PC-9 (cell line): ENCODE data around the gene ZNF808. TPM values are rescaled to one million over a fixed set of nuclear protein-coding genes. Genes with fewer than 3 reads are reported as not detected.
"Not testable (repeated sequence)": the region's sequence is repeated elsewhere in the genome, so short reads cannot be mapped to it uniquely, and the experiment has no call there.

Experiments
- BruUV-seq: library from RNA; stranded (reverse); fragments of 400-500 nt; replicated peaks from 2 replicates; lab custom pipeline; 2021; lab: Mats Ljungman, UMichigan
- CTCF ChIA-PET: fragments of 300-600 bp; sonication (Branson Sonifier 250); formaldehyde crosslinking; loops from one replicate; lab custom pipeline; 2022; ENCODE audit warnings: antibody characterized with exemption; lab: Charles Lee
- POLR2A ChIA-PET: fragments of 300-600 bp; sonication (Branson Sonifier 250); formaldehyde crosslinking; loops from one replicate; lab custom pipeline; 2022; ENCODE audit warnings: antibody characterized with exemption; ENCODE audit not compliant: unreplicated experiment; lab: Charles Lee
- DNase-seq, 2 experiments: peaks; one replicate each; pipeline versions ENCODE4 v3.0.0 to v3.0.0-alpha.2; 2015 to 2022; ENCODE audit warnings: mixed read lengths in 1 of 2
- H2AFZ ChIP-seq: fragments of 200-600 bp; sonication (generic); 2 replicates; pipeline ENCODE4 v1.8.1; 2017; ENCODE audit warnings: antibody characterized with exemption
- H3F3A ChIP-seq: fragments of 200-600 bp; sonication (generic); 2 replicates; pipeline ENCODE4 v1.8.1; 2017; ENCODE audit warnings: antibody characterized with exemption, mild to moderate bottlenecking, low read depth; ENCODE audit not compliant: insufficient read depth
- H3K27ac ChIP-seq: fragments of 200-600 bp; sonication (generic); 2 replicates; pipeline ENCODE4 v1.6.1; 2016; ENCODE audit warnings: mixed run types
- H3K27me3 ChIP-seq: fragments of 200-600 bp; sonication (generic); 2 replicates; pipeline ENCODE4 v1.6.1; 2016; ENCODE audit warnings: low read depth, mixed run types; ENCODE audit not compliant: insufficient read depth
- H3K36me3 ChIP-seq: fragments of 200-600 bp; sonication (generic); 2 replicates; pipeline ENCODE4 v1.6.1; 2016; ENCODE audit warnings: low read depth, mixed run types
- H3K4me1 ChIP-seq: fragments of 200-600 bp; sonication (generic); replicated peaks from 2 replicates; pipeline ENCODE4 v1.6.1; 2016; ENCODE audit warnings: mixed run types; ENCODE audit not compliant: insufficient read depth
- H3K4me2 ChIP-seq: fragments of 200-600 bp; sonication (generic); 2 replicates; pipeline ENCODE4 v1.6.1; 2017; ENCODE audit warnings: mixed run types
- H3K4me3 ChIP-seq: fragments of 200-600 bp; sonication (generic); 2 replicates; pipeline ENCODE4 v1.6.1; 2016; ENCODE audit warnings: mixed run types
- H3K79me2 ChIP-seq: fragments of 200-600 bp; sonication (generic); 2 replicates; pipeline ENCODE4 v1.6.1; 2017; ENCODE audit warnings: low read depth, mixed run types
- H3K9me2 ChIP-seq: fragments of 200-600 bp; sonication (generic); 2 replicates; pipeline ENCODE4 v1.8.1; 2017; ENCODE audit warnings: mild to moderate bottlenecking; ENCODE audit not compliant: insufficient read depth
- H3K9me3 ChIP-seq: fragments of 200-600 bp; sonication (generic); 2 replicates; pipeline ENCODE4 v1.8.1; 2016; ENCODE audit warnings: low read depth; ENCODE audit not compliant: insufficient read depth
- H4K20me1 ChIP-seq: fragments of 200-600 bp; sonication (generic); 2 replicates; pipeline ENCODE4 v1.8.1; 2017; ENCODE audit not compliant: insufficient read depth
- CTCF ChIP-seq: fragments of 200-600 bp; sonication (generic); conservative IDR thresholded peaks from 2 replicates; pipeline ENCODE4 v1.6.1; 2017; ENCODE audit warnings: mixed run types, antibody characterized with exemption, mild to moderate bottlenecking, moderate library complexity
- EZH2 ChIP-seq: fragments of 200-600 bp; sonication (generic); IDR thresholded peaks from 2 replicates; pipeline ENCODE4 v1.8.0; 2017; ENCODE audit warnings: antibody characterized with exemption, low read depth
- intact Hi-C: fragments of 100-400 bp; cut with micrococcal nuclease; formaldehyde crosslinking; loops from one replicate; pipeline ENCODE4 v1.10.0; 2022; ENCODE audit not compliant: unreplicated experiment
- total RNA-seq: library from RNA; stranded (reverse); gene quantifications from 2 replicates; pipeline ENCODE4 v1.2.3, GENCODE V29; 2021

The ZNF808 gene
- total RNA-seq, 1 experiment from 2014 or later, result 26.6 TPM

GRCh38 chr19:52542984-52543664 is 15.7 kb downstream of the ZNF808 start:
- Histone ChIP-seq H3K9me2 (no peaks in the 10 kb centered on the region), H2AFZ (no peak overlapping the region), H3K4me1 (no peaks in the 10 kb centered on the region), H3K27me3 (no peaks in the 10 kb centered on the region), H3K36me3 (peaks cover 41% of the 10 kb centered on the region; the same call in 1 of the 2 replicates), H3K79me2 (no peaks in the 10 kb centered on the region), H4K20me1 (no peaks in the 10 kb centered on the region), H3K4me2 (no peak overlapping the region), H3K9me3 (peaks cover 11% of the 10 kb centered on the region; the same call in 1 of the 2 replicates), H3F3A (no peaks in the 10 kb centered on the region), H3K27ac (no peak overlapping the region), H3K4me3 (no peak overlapping the region)
- ChIA-PET CTCF (no interaction called here), POLR2A (no interaction called here)
- DNase-seq, result no peak
- no peak for TF ChIP-seq EZH2
- TF ChIP-seq CTCF, result no peak
- intact Hi-C loops, result no loop called here
- BruUV-seq, result no TSS peak

GRCh38 chr19:52554216-52554971 is 26.9 kb downstream of the ZNF808 start:
- ChIA-PET CTCF (no interaction called here), POLR2A (no interaction called here)
- BruUV-seq, result no TSS peak
- no peaks in the 10 kb centered on the region for H3K4me1 ChIP-seq
- H3K36me3 ChIP-seq, result peaks cover 53% of the 10 kb centered on the region
- no peaks in the 10 kb centered on the region for H3K79me2 ChIP-seq
- H3K9me3 ChIP-seq, result peaks cover 84% of the 10 kb centered on the region
- H3F3A ChIP-seq, result peaks cover 5% of the 10 kb centered on the region; the same call in 1 of the 2 replicates
- no peak for DNase-seq
- H3K27me3 ChIP-seq, result no peaks in the 10 kb centered on the region
- no peak overlapping the region for H3K27ac ChIP-seq
- no peaks in the 10 kb centered on the region for H4K20me1 ChIP-seq
- intact Hi-C loops, result no loop called here
- no peak for TF ChIP-seq EZH2
- TF ChIP-seq CTCF, result no peak
- H3K9me2 ChIP-seq, result no peaks in the 10 kb centered on the region
- no peak overlapping the region for H3K4me2 ChIP-seq
- no peak overlapping the region for H2AFZ ChIP-seq
- H3K4me3 ChIP-seq, result 0 out of 2 replicates have a peak overlapping the region, but pooled peaks have one; percentile 28

- CTCF ChIA-PET, result no interaction called here
- BruUV-seq, result no TSS peak
- no peaks in the 10 kb centered on the region for H3K27me3 ChIP-seq
- H2AFZ ChIP-seq, result no peak overlapping the region
- H3K9me2 ChIP-seq, result no peaks in the 10 kb centered on the region
- H3K36me3 ChIP-seq, result peaks cover 52% of the 10 kb centered on the region
- intact Hi-C loops, result no loop called here
- H3K79me2 ChIP-seq, result no peaks in the 10 kb centered on the region
- H3K4me3 ChIP-seq, result no peak overlapping the region
- peaks cover 5% of the 10 kb centered on the region; the same call in 1 of the 2 replicates for H3F3A ChIP-seq
- peaks cover 82% of the 10 kb centered on the region for H3K9me3 ChIP-seq
- POLR2A ChIA-PET, result no interaction called here
- no peaks in the 10 kb centered on the region for H4K20me1 ChIP-seq
- no peak overlapping the region for H3K4me2 ChIP-seq
- no peaks in the 10 kb centered on the region for H3K4me1 ChIP-seq
- TF ChIP-seq EZH2 (no peak), CTCF (no peak)
- no peak for DNase-seq
- no peak overlapping the region for H3K27ac ChIP-seq
These were observed 29.9 kb downstream of the ZNF808 start for GRCh38 chr19:52557231-52557995.

GRCh38 chr19:52558732-52559445 is 31.4 kb downstream of the ZNF808 start:
- H3K27me3 ChIP-seq, BruUV-seq, H2AFZ ChIP-seq, H3K9me2 ChIP-seq, H3K4me1 ChIP-seq, H3K27ac ChIP-seq, DNase-seq, H4K20me1 ChIP-seq, POLR2A ChIA-PET, H3F3A ChIP-seq, intact Hi-C loops, H3K79me2 ChIP-seq, CTCF ChIA-PET, H3K4me3 ChIP-seq, H3K4me2 ChIP-seq: not testable (repeated sequence)
- peaks cover 42% of the 10 kb centered on the region for H3K36me3 ChIP-seq
- H3K9me3 ChIP-seq, result peaks cover 78% of the 10 kb centered on the region
